HepG2 (cell line): ENCODE measurements around the gene LEMD1. TPM values are rescaled to one million over a fixed set of nuclear protein-coding genes. Genes with fewer than 3 reads are reported as not detected.
A peak's percentile ranks its signal among the peaks of the same experiment; 100 is the strongest.

Experiments
- ATAC-seq: fragments of 200-7000 bp; cut with Tn5 transposase; 3 replicates; pipeline ENCODE4 v1.9.1; 2020; ENCODE audit warnings: mild to moderate bottlenecking, moderate library complexity
- BruUV-seq: library from RNA; stranded (reverse); fragments of 400-500 nt; replicated peaks from 2 replicates; lab custom pipeline; 2021; lab: Mats Ljungman, UMichigan
- CTCF ChIA-PET: fragments of 300-600 bp; formaldehyde crosslinking; extraction: SDS; loops from one replicate; lab custom pipeline; 2021; ENCODE audit warnings: low total read pairs, inconsistent platforms, low intra/inter-chr PET ratio; lab: Yijun Ruan, JAX
- POLR2A ChIA-PET: fragments of 350-600 bp; sonication (Branson Sonifier 250); formaldehyde crosslinking; loops from one replicate; lab custom pipeline; 2020; ENCODE audit warnings: antibody characterized with exemption, inconsistent platforms; lab: Yijun Ruan, JAX
- DNase-seq: peaks from one replicate; pipeline ENCODE4 v3.0.0-alpha.2; 2015; ENCODE audit warnings: low spot score
- FAIRE-seq: peaks from 3 replicates; lab custom pipeline; 2011; peaks lifted over from hg19 to GRCh38; lab: Jason Lieb, UNC
- H2AFZ ChIP-seq: one replicate; pipeline ENCODE4 v1.6.1; 2011; ENCODE audit warnings: low read length, inconsistent platforms
- H3K27ac ChIP-seq: fragments of 300-600 bp; 3 replicates; pipeline ENCODE4 v1.8.0; 2011; ENCODE audit warnings: mixed run types, mild to moderate bottlenecking, mixed read lengths, low read length, inconsistent platforms; ENCODE audit not compliant: insufficient read depth; ENCODE audit errors: extremely low read length
- H3K27me3 ChIP-seq, 2 experiments: fragments of 200-600 bp in 1 of 2; 2 replicates in 1 of 2; 3 replicates in 1 of 2; pipeline versions ENCODE4 v1.6.0 to v1.8.0; 2011; ENCODE audit warnings: low read length in 2 of 2, mild to moderate bottlenecking in 2 of 2, moderate library complexity in 2 of 2, inconsistent platforms in 1 of 2; ENCODE audit not compliant: insufficient read depth in 2 of 2, control insufficient read depth in 1 of 2
- H3K36me3 ChIP-seq, 2 experiments: fragments of 200-600 bp in 1 of 2; replicated peaks in 1 of 2; 2 replicates in 1 of 2; 3 replicates in 1 of 2; pipeline versions ENCODE4 v1.5.1 to v1.8.0; 2011; ENCODE audit warnings: low read length in 2 of 2, inconsistent platforms in 1 of 2; ENCODE audit not compliant: insufficient read depth in 2 of 2, control insufficient read depth in 1 of 2
- H3K4me1 ChIP-seq: 2 replicates; pipeline ENCODE4 v1.5.1; 2012; ENCODE audit warnings: low read length, inconsistent platforms; ENCODE audit not compliant: insufficient read depth
- H3K4me2 ChIP-seq: 2 replicates; pipeline ENCODE4 v1.6.0; 2011; ENCODE audit warnings: low read depth, low read length, inconsistent platforms
- H3K4me3 ChIP-seq, 3 experiments: fragments of 200-600 bp in 1 of 3; sonication (generic), shearing (Covaris generic) in 1 of 3; replicated peaks in 1 of 3; 2 replicates each; pipeline ENCODE4 v1.5.1; 2011 to 2016; ENCODE audit warnings: low read length in 3 of 3, inconsistent platforms in 2 of 3, low read depth in 2 of 3, mild to moderate bottlenecking in 2 of 3, control low read depth in 1 of 3, mixed read lengths in 1 of 3; ENCODE audit not compliant: insufficient read depth in 1 of 3
- H3K79me2 ChIP-seq: one replicate; pipeline ENCODE4 v1.6.1; 2011; ENCODE audit warnings: low read length, inconsistent platforms; ENCODE audit not compliant: insufficient read depth
- H3K9ac ChIP-seq: 2 replicates; pipeline ENCODE4 v1.6.0; 2011; ENCODE audit warnings: mild to moderate bottlenecking, low read depth, low read length, inconsistent platforms; ENCODE audit not compliant: insufficient read depth
- H3K9me3 ChIP-seq: 2 replicates; pipeline ENCODE4 v1.5.1; 2012; ENCODE audit warnings: mild to moderate bottlenecking, low read length
- H4K20me1 ChIP-seq: 2 replicates; pipeline ENCODE4 v1.6.0; 2011; ENCODE audit warnings: inconsistent platforms, mild to moderate bottlenecking, low read length, moderate library complexity; ENCODE audit not compliant: insufficient read depth
- HNF4G ChIP-seq, 2 experiments: sonication (generic) in 1 of 2; formaldehyde crosslinking in 1 of 2; IDR thresholded peaks; 2 replicates each; pipeline versions ENCODE4 v1.4.0 to v1.6.1; 2011 to 2020; ENCODE audit warnings: borderline replicate concordance in 2 of 2, low read depth in 2 of 2, mild to moderate bottlenecking in 2 of 2, low read length in 1 of 2, missing genetic modification reagents in 1 of 2, moderate library complexity in 1 of 2
- LCORL ChIP-seq, 2 experiments: fragments of 450-650 bp in 1 of 2; sonication (generic) in 1 of 2; formaldehyde crosslinking in 1 of 2; IDR thresholded peaks; 2 replicates each; pipeline versions ENCODE4 v1.5.0 to v1.6.1; 2017 to 2020; ENCODE audit warnings: antibody characterized with exemption in 1 of 2, missing genetic modification reagents in 1 of 2
- SALL2 ChIP-seq: sonication (generic); formaldehyde crosslinking; IDR thresholded peaks from 2 replicates; pipeline ENCODE4 v1.8.1; 2023; ENCODE audit warnings: mild to moderate bottlenecking, missing genetic modification reagents, inconsistent platforms
- YEATS2 ChIP-seq: sonication (generic); formaldehyde crosslinking; IDR thresholded peaks from 2 replicates; pipeline ENCODE4 v1.4.0; 2020; ENCODE audit warnings: missing genetic modification reagents, borderline replicate concordance
- ZNF121 ChIP-seq: sonication (generic); formaldehyde crosslinking; IDR thresholded peaks from 2 replicates; pipeline ENCODE4 v1.5.0; 2020; ENCODE audit warnings: mild to moderate bottlenecking, missing genetic modification reagents
- ZNF451 ChIP-seq: sonication (generic); formaldehyde crosslinking; IDR thresholded peaks from 2 replicates; pipeline ENCODE4 v1.5.0; 2020; ENCODE audit warnings: mild to moderate bottlenecking, missing genetic modification reagents
- ZNF496 ChIP-seq: sonication (generic); formaldehyde crosslinking; IDR thresholded peaks from 2 replicates; pipeline ENCODE4 v1.8.1; 2023; ENCODE audit warnings: mild to moderate bottlenecking, moderate library complexity, missing genetic modification reagents; ENCODE audit not compliant: insufficient replicate concordance
- ZNF572 ChIP-seq: sonication (generic); formaldehyde crosslinking; IDR thresholded peaks from 2 replicates; pipeline ENCODE4 v1.5.1; 2020; ENCODE audit warnings: mild to moderate bottlenecking, missing genetic modification reagents
- ZNF629 ChIP-seq: sonication (generic); formaldehyde crosslinking; conservative IDR thresholded peaks from 2 replicates; pipeline ENCODE4 v1.5.0; 2020; ENCODE audit warnings: missing genetic modification reagents
- ZZZ3 ChIP-seq: sonication (generic); formaldehyde crosslinking; IDR thresholded peaks from 2 replicates; pipeline ENCODE4 v1.4.0; 2020; ENCODE audit warnings: missing genetic modification reagents, mild to moderate bottlenecking, borderline replicate concordance
- WGBS: methylation state at CpG from one replicate; pipeline ENCODE4 v1.1.6; 2017; ENCODE audit warnings: low lambda C conversion rate; 5-methylcytosine and 5-hydroxymethylcytosine counted together
- in situ Hi-C: cut with HindIII; loops from 2 replicates; pipeline ENCODE4 v1.10.0; 2017; ENCODE audit warnings: low pct_unique_long_range_greater_than_20kb; ENCODE audit not compliant: extremely low pct_ligation_motif_present
- intact Hi-C: fragments of 100-400 bp; cut with micrococcal nuclease; formaldehyde crosslinking; loops from one replicate; pipeline ENCODE4 v1.10.0; 2022; ENCODE audit not compliant: unreplicated experiment
- polyA plus RNA-seq, 8 experiments: library from polyadenylated mRNA; depleted of rRNA in 3 of 8; stranded (reverse) in 7 of 8; unstranded in 1 of 8; fragments of >200 nt; fragmentation: Illumina TruSeq in 4 of 8; extraction: Trizol in 4 of 8; gene quantifications; 2 replicates each; pipeline versions ENCODE4 v1.2.1 to v1.2.3, GENCODE V29; 2011 to 2016; ENCODE audit warnings: low read depth in 4 of 8, missing spikeins in 1 of 8, mixed read lengths in 1 of 8; ENCODE audit not compliant: insufficient read depth in 1 of 8
- total RNA-seq, 5 experiments: library from RNA; depleted of rRNA; stranded (reverse); fragments of >200 nt; fragmentation: Illumina TruSeq; extraction: Trizol; gene quantifications; 2 replicates each; pipeline ENCODE4 v1.2.3, GENCODE V29; 2016; ENCODE audit warnings: low read depth in 1 of 5
- TF ChIP-seq, protein P1 (sequence below): sonication (generic); formaldehyde crosslinking; IDR thresholded peaks from 2 replicates; pipeline ENCODE4 v1.5.1; 2020; ENCODE audit warnings: mild to moderate bottlenecking, missing genetic modification reagents, moderate library complexity
- TF ChIP-seq, protein P2 (sequence below): sonication (generic); formaldehyde crosslinking; IDR thresholded peaks from 2 replicates; pipeline ENCODE4 v1.5.1; 2020; ENCODE audit warnings: missing genetic modification reagents, mild to moderate bottlenecking, borderline replicate concordance
- TF ChIP-seq, protein P3 (sequence below): IDR thresholded peaks from 2 replicates; pipeline ENCODE4 v1.6.1; 2016; ENCODE audit warnings: mild to moderate bottlenecking, missing biosample characterization, missing genetic modification reagents

Gene LEMD1
- total and polyA plus RNA-seq, 2 of the 13 experiments (the other 11 are each of a cell fraction or from before 2014, with no cell fraction given): 1.4 to 2.3 TPM

- WGBS: 33% methylated on average over 2 of the region's 2 CpGs
- TF ChIP-seq, protein P1, sequence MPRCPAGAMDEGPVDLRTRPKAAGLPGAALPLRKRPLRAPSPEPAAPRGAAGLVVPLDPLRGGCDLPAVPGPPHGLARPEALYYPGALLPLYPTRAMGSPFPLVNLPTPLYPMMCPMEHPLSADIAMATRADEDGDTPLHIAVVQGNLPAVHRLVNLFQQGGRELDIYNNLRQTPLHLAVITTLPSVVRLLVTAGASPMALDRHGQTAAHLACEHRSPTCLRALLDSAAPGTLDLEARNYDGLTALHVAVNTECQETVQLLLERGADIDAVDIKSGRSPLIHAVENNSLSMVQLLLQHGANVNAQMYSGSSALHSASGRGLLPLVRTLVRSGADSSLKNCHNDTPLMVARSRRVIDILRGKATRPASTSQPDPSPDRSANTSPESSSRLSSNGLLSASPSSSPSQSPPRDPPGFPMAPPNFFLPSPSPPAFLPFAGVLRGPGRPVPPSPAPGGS (CRISPR knock-in tag): no peak
- no peak for TF ChIP-seq ZNF451
- TF ChIP-seq ZNF629 (CRISPR knock-in tag): peak; percentile 53
- in situ Hi-C loops (no loop called here), intact Hi-C loops (no loop called here)
- ATAC-seq (no peak), FAIRE-seq (no peak), DNase-seq (no peak)
- Histone ChIP-seq H3K4me3 (no peak overlapping the region), H3K9me3 (no peaks in the 10 kb centered on the region), H3K4me1 (no peaks in the 10 kb centered on the region), H4K20me1 (no peaks in the 10 kb centered on the region), H3K27ac (no peak overlapping the region), H3K4me2 (no peak overlapping the region), H3K36me3 (no peaks in the 10 kb centered on the region), H3K79me2 (no peaks in the 10 kb centered on the region), H3K27me3 (peaks cover 5 to 50% of the 10 kb centered on the region in 2 experiments; a peak in 3 of 5 replicates), H2AFZ (no peak overlapping the region), H3K9ac (no peak overlapping the region)
- CTCF ChIA-PET: no interaction called here
- POLR2A ChIA-PET: no interaction called here
- no TSS peak for BruUV-seq
Measured at GRCh38 chr1:205465392-205465791, 43.5 kb upstream of the LEMD1 start.

- ChIA-PET POLR2A (interaction anchor here (1.1 kb wide), 1 partner anchor 9 kb away, joined by 5 read pairs; no protein-coding TSS in a partner anchor), CTCF (no interaction called here)
- intact Hi-C loops: loop anchor here (10.0 kb wide), 1 partner anchor 124 kb away; no protein-coding TSS in a partner anchor
- BruUV-seq: no TSS peak
- WGBS: 14% methylated on average over 6 of the region's 6 CpGs
- peaks cover 24% of the 10 kb centered on the region; the same call in 1 of the 2 replicates for H3K4me1 ChIP-seq
- no peaks in the 10 kb centered on the region for H3K36me3 ChIP-seq
- ATAC-seq (peak; percentile 67), DNase-seq (peak; percentile 34), FAIRE-seq (peak; percentile 15)
- no peak overlapping the region for H3K27ac ChIP-seq
- H4K20me1 ChIP-seq: no peaks in the 10 kb centered on the region
- H3K79me2 ChIP-seq: no peaks in the 10 kb centered on the region
- in situ Hi-C loops: no loop called here
- no peak overlapping the region for H3K4me2 ChIP-seq
- H3K4me3 ChIP-seq: no peak overlapping the region
- H3K9ac ChIP-seq: no peak overlapping the region
- H3K27me3 ChIP-seq: peaks cover 2 to 81% of the 10 kb centered on the region in 2 experiments; a peak in 4 of 5 replicates
- no peak overlapping the region for H2AFZ ChIP-seq
- no peaks in the 10 kb centered on the region for H3K9me3 ChIP-seq
- no peak for TF ChIP-seq ZNF572 (CRISPR knock-in tag)
- no peak for TF ChIP-seq HNF4G (IDR thresholded peaks at IDR 0.05; ENCODE audit: borderline replicate concordance, low read depth, low read length)
- no peak for TF ChIP-seq HNF4G (CRISPR knock-in tag; IDR thresholded peaks at IDR 0.05; ENCODE audit: borderline replicate concordance, low read depth)
- TF ChIP-seq, protein P2, sequence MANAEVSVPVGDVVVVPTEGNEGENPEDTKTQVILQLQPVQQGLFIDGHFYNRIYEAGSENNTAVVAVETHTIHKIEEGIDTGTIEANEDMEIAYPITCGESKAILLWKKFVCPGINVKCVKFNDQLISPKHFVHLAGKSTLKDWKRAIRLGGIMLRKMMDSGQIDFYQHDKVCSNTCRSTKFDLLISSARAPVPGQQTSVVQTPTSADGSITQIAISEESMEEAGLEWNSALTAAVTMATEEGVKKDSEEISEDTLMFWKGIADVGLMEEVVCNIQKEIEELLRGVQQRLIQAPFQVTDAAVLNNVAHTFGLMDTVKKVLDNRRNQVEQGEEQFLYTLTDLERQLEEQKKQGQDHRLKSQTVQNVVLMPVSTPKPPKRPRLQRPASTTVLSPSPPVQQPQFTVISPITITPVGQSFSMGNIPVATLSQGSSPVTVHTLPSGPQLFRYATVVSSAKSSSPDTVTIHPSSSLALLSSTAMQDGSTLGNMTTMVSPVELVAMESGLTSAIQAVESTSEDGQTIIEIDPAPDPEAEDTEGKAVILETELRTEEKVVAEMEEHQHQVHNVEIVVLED: no peak
- no peak for TF ChIP-seq ZZZ3 (CRISPR knock-in tag)
- no peak for TF ChIP-seq ZNF496 (CRISPR knock-in tag)
- TF ChIP-seq LCORL (IDR thresholded peaks at IDR 0.05): no peak
- no peak for TF ChIP-seq LCORL (CRISPR knock-in tag; IDR thresholded peaks at IDR 0.05)
- TF ChIP-seq, protein P3, sequence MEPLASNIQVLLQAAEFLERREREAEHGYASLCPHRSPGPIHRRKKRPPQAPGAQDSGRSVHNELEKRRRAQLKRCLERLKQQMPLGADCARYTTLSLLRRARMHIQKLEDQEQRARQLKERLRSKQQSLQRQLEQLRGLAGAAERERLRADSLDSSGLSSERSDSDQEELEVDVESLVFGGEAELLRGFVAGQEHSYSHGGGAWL (CRISPR knock-in tag): no peak
- no peak for TF ChIP-seq ZNF121 (CRISPR knock-in tag)
- TF ChIP-seq SALL2: no peak
- TF ChIP-seq YEATS2 (CRISPR knock-in tag): no peak
Measured at GRCh38 chr1:205458777-205459566, 37.1 kb upstream of the LEMD1 start.
